NCI-H2081 (cell line): Measurements from ENCODE around the gene FOXO3.
"Not testable (repeated sequence)": the region's sequence is repeated elsewhere in the genome, so short reads cannot be mapped to it uniquely, and the experiment has no call there.

Experiments
- DNase-seq, 2 experiments: peaks; one replicate each; lab custom pipeline; 2025; lab: John Stamatoyannopoulos, UW

The FOXO3 gene

GRCh38 chr6:108630050-108630714 is 69.5 kb downstream of the FOXO3 start:
- DNase-seq: no peak

- DNase-seq: no peak
Observed at GRCh38 chr6:108632441-108632840, 71.7 kb downstream of the FOXO3 start.

- no peak for DNase-seq
Observed at GRCh38 chr6:108633436-108633835, 72.7 kb downstream of the FOXO3 start.

- no peak for DNase-seq
Observed at GRCh38 chr6:108635505-108636226, 74.9 kb downstream of the FOXO3 start.

DNA sequence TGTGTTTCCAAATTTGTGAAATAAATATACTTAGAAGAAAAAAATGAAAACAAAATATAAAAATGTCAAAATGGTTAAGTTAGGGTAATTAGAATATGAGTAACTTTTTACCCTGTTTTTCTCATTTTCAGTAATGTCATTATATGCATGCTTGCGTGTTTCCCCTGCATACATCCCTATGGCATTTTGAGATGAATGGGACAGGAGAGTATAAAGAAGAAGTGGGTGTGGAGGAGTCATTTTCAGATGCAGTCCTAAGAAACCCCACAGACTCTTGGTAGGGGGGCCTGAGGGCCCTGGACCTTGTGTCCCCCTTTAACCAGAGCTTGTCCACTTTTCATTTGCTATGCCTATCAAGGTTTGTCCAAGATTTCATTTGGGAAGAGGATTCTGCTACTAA is 77.2 kb downstream of the FOXO3 start:
- no peak for DNase-seq

GRCh38 chr6:108638993-108639392 is 78.3 kb downstream of the FOXO3 start:
- no peak for DNase-seq

- no peak for DNase-seq
Observed at GRCh38 chr6:108640104-108640503, 79.4 kb downstream of the FOXO3 start.

GRCh38 chr6:108643184-108643583 is 82.5 kb downstream of the FOXO3 start:
- no peak for DNase-seq

DNA sequence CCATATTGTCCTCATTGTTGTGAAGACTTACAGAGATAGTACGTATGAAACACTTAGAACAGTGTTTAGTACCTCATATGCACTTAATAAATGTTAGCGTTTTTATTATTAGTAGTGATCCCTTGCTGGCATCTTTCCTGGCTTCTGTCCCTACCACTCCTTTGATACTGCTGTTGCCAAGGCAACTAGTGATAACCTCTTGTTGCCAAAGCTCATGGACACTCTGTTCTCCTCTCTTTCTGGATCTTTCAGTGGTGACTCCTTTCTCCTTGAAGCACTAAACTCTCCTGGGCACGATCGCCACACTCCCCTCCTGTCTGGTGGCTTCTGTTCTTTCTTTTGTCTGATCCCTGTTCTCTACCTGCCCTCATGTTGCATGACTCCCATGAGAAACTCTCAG is 83.5 kb downstream of the FOXO3 start:
- DNase-seq: no peak

- no peak for DNase-seq
Observed at GRCh38 chr6:108648191-108648590, 87.5 kb downstream of the FOXO3 start.

DNA sequence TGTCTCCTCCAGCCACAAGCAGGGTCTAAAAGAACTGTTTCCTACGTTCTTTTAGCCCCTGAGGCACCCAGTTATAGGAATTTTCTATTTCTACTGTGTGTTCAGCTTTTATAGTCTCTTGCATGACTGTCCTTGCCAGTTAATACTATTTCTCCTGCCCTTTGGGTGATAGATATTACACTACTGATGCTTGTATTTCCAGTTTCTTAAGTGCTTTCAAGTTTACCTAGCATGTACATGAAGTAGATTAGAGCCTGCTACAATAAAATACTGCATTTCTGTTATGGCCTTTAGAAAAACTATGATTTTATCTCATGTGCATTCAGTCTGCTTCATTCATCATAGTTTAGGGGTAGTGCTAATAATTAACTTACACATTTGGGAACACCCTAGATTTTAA is 89.6 kb downstream of the FOXO3 start:
- no peak for DNase-seq

- DNase-seq: no peak
Observed at GRCh38 chr6:108650781-108651180, 90.1 kb downstream of the FOXO3 start.

- DNase-seq: no peak
Observed at GRCh38 chr6:108651340-108652227, 90.9 kb downstream of the FOXO3 start.

GRCh38 chr6:108652375-108652774 is 91.7 kb downstream of the FOXO3 start:
- no peak for DNase-seq

- DNase-seq: no peak
Observed at GRCh38 chr6:108653949-108654348, 93.2 kb downstream of the FOXO3 start.

- DNase-seq: no peak
Observed at GRCh38 chr6:108654465-108655106, 93.9 kb downstream of the FOXO3 start.

DNA sequence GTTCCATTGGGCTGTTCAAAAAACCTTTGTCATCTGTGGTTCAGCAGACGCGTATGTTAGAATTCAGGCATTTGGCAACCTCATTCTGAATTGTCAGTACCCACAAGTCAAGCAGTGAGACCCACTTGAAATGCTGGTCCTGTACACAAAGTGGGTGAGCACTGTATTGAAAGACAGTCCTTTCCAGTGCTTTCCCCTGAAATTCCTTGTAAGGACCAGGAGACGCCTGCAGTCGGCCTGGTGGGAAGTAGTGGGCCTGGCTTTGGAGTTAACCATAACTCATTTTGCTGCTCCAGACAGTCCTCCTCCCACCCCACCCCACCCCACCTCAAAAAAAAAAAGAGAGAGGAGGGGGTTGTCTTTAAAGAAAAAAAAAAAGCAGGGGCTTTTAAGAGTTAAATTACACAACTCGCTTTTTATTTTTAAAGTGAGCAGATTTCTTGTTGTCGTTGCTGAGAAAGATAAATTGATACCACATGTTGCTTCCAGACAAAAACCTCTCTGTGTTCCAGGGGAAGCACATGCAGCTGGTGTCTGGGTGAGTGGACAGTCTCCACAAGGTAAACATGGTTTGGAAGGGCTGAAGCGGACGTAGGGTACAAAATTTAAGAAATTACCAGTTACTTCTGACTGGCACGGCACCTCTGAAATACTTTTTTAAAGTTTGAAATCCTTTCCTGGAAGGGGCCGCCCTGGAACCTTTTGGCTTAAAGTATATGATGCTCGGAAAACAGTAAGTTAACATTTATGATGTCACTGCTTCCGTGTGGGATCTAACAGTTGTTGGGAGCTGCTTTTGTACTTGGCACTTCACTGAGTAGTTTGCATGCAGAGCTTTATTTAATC is 95.3 kb downstream of the FOXO3 start:
- peak in 1 of 2 experiments; percentile 5 for DNase-seq

GRCh38 chr6:108656836-108657235 is 96.1 kb downstream of the FOXO3 start:
- DNase-seq: no peak

DNA sequence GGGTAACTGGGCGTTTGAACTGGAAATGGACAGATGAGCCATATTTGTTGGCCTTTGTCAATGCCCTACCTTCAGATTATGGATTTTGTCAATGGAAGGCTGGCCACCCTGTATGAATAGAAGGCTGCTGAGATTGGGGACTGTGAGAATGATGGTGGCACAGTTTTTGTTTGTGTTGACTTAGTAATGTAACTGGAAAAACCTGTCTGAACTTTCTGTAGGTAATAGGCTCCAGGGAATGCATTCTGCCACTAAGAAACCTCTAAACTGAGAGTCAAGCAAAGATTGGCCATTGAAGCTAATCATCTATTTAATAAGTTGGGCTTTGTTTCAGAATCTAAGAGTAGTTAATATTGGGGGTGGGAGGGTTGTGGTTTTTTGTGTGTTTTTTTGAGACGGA is 97.5 kb downstream of the FOXO3 start:
- no peak for DNase-seq

DNA sequence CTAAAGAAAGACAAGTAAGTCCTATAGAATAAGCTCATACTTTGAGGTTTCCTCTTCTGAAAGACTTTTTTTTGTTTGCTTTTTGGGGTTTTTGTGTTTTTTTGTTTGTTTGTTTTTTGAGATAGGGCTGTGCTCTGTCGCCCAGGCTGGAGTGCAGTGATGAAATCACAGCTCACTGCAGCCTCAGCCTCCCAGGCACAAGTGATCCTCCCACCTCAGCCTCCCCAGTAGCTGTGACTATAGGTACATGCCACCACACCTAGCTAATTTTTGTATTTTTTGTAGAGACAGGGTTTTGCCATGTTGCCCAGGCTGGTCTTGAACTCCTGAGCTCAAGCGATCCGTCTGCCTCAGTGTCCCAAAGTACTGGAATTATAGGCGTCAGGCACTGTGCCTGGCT is 98.1 kb downstream of the FOXO3 start:
- DNase-seq: not testable (repeated sequence)

- no peak for DNase-seq
Observed at GRCh38 chr6:108660251-108660650, 99.5 kb downstream of the FOXO3 start.
